SK-N-SH (cell line): ENCODE measurements around the gene CAPN9. TPM values are rescaled to one million over a fixed set of nuclear protein-coding genes. Genes with fewer than 3 reads are reported as not detected.

ENCODE experiments used
- CTCF ChIA-PET: fragments of 300-600, 350-600 bp; formaldehyde crosslinking; extraction: SDS; loops from one replicate; lab custom pipeline; 2021; lab: Yijun Ruan, JAX
- POLR2A ChIA-PET: fragments of 350-600 bp; sonication (Branson Sonifier 250); formaldehyde crosslinking; extraction: SDS; loops from one replicate; lab custom pipeline; 2020; ENCODE audit warnings: antibody characterized with exemption, inconsistent platforms; lab: Yijun Ruan, JAX
- DNase-seq: peaks from one replicate; pipeline ENCODE4 v3.0.0; 2012
- H2AFZ ChIP-seq: fragments of 200-600 bp; sonication (generic); 2 replicates; pipeline ENCODE4 v1.8.1; 2016; ENCODE audit warnings: antibody characterized with exemption, mild to moderate bottlenecking, low read depth
- H3F3A ChIP-seq: fragments of 200-600 bp; sonication (generic); replicated peaks from 2 replicates; pipeline ENCODE3; 2016; ENCODE audit warnings: antibody characterized with exemption, mild to moderate bottlenecking; ENCODE audit not compliant: insufficient read depth
- H3K27ac ChIP-seq, 2 experiments: fragments of 200-500 bp in 1 of 2; fragments of 200-600 bp in 1 of 2; sonication (Bioruptor generic) in 1 of 2; sonication (generic), shearing (Covaris generic) in 1 of 2; 2 replicates each; pipeline versions ENCODE4 v1.5.1 to v1.6.1; 2014 to 2016; ENCODE audit warnings: low read depth in 2 of 2, inconsistent platforms in 1 of 2, low read length in 1 of 2, mild to moderate bottlenecking in 1 of 2, mixed read lengths in 1 of 2
- H3K27me3 ChIP-seq: fragments of 200-600 bp; sonication (generic), shearing (Covaris generic); 2 replicates; pipeline ENCODE4 v1.6.1; 2016; ENCODE audit warnings: mixed run types; ENCODE audit not compliant: insufficient read depth
- H3K36me3 ChIP-seq, 2 experiments: fragments of 200-500 bp in 1 of 2; fragments of 200-600 bp in 1 of 2; sonication (Bioruptor generic) in 1 of 2; sonication (generic) in 1 of 2; replicated peaks in 1 of 2; 2 replicates each; pipeline versions ENCODE3 to v1.5.1; 2014 to 2016; ENCODE audit warnings: low read length in 1 of 2, mild to moderate bottlenecking in 1 of 2; ENCODE audit not compliant: insufficient read depth in 2 of 2, control insufficient read depth in 1 of 2
- H3K4me1 ChIP-seq, 2 experiments: fragments of 200-500 bp in 1 of 2; fragments of 200-600 bp in 1 of 2; sonication (Bioruptor generic) in 1 of 2; sonication (generic), shearing (Covaris generic) in 1 of 2; 2 replicates each; pipeline versions ENCODE4 v1.5.1 to v1.6.1; 2014 to 2016; ENCODE audit warnings: low read depth in 1 of 2, low read length in 1 of 2, mixed run types in 1 of 2; ENCODE audit not compliant: insufficient read depth in 2 of 2, control insufficient read depth in 1 of 2
- H3K4me2 ChIP-seq: fragments of 200-600 bp; sonication (generic), shearing (Covaris generic); 2 replicates; pipeline ENCODE4 v1.6.1; 2017; ENCODE audit warnings: mixed run types
- H3K4me3 ChIP-seq, 2 experiments: fragments of 200-500 bp in 1 of 2; fragments of 200-600 bp in 1 of 2; sonication (Bioruptor generic) in 1 of 2; sonication (generic), shearing (Covaris generic) in 1 of 2; 2 replicates each; pipeline versions ENCODE4 v1.5.1 to v1.8.1; 2014 to 2016; ENCODE audit warnings: low read depth in 2 of 2, inconsistent platforms in 1 of 2, low read length in 1 of 2, mild to moderate bottlenecking in 1 of 2, mixed read lengths in 1 of 2, moderate library complexity in 1 of 2
- H3K79me2 ChIP-seq: fragments of 200-600 bp; sonication (generic); 2 replicates; pipeline ENCODE4 v1.8.1; 2017; ENCODE audit warnings: mild to moderate bottlenecking; ENCODE audit not compliant: insufficient read depth
- H3K9ac ChIP-seq: fragments of 200-600 bp; sonication (generic); 2 replicates; pipeline ENCODE4 v1.6.1; 2017; ENCODE audit warnings: mixed run types
- H3K9me2 ChIP-seq: fragments of 200-600 bp; sonication (generic); 2 replicates; pipeline ENCODE4 v1.6.1; 2017; ENCODE audit warnings: mixed run types
- H3K9me3 ChIP-seq: fragments of 200-600 bp; sonication (generic); 2 replicates; pipeline ENCODE4 v1.6.1; 2017; ENCODE audit warnings: mixed run types, mild to moderate bottlenecking, moderate library complexity
- H4K20me1 ChIP-seq: fragments of 200-600 bp; sonication (generic); 2 replicates; pipeline ENCODE4 v1.6.1; 2017; ENCODE audit warnings: mild to moderate bottlenecking, mixed run types; ENCODE audit not compliant: insufficient read depth
- EZH2phosphoT487 ChIP-seq: fragments of 200-600 bp; sonication (generic); IDR thresholded peaks from 2 replicates; pipeline ENCODE4 v1.6.1; 2017; ENCODE audit warnings: low read depth, mixed run types, mild to moderate bottlenecking, antibody characterized with exemption, moderate library complexity, borderline replicate concordance
- FOSL2 ChIP-seq: IDR thresholded peaks from 2 replicates; pipeline ENCODE4 v1.4.0; 2012; ENCODE audit warnings: low read depth, mild to moderate bottlenecking, moderate library complexity, borderline replicate concordance
- GABPA ChIP-seq: IDR thresholded peaks from 2 replicates; pipeline ENCODE4 v1.4.0; 2012; ENCODE audit warnings: low read depth, mild to moderate bottlenecking
- GATA2 ChIP-seq: sonication (generic); formaldehyde crosslinking; IDR thresholded peaks from 2 replicates; pipeline ENCODE4 v1.5.0; 2020; ENCODE audit warnings: mild to moderate bottlenecking, missing genetic modification reagents
- JUND ChIP-seq: IDR thresholded peaks from 2 replicates; pipeline ENCODE4 v1.4.0; 2012
- MXI1 ChIP-seq: IDR thresholded peaks from 2 replicates; pipeline ENCODE4 v1.6.1; 2012; ENCODE audit warnings: mild to moderate bottlenecking, low read depth, low read length, improper control_type of control experiment
- NRF1 ChIP-seq: IDR thresholded peaks from 2 replicates; pipeline ENCODE4 v1.6.1; 2012; ENCODE audit warnings: low read depth, mild to moderate bottlenecking, low read length
- RFX5 ChIP-seq: IDR thresholded peaks from 2 replicates; pipeline ENCODE4 v1.6.1; 2012; ENCODE audit warnings: mild to moderate bottlenecking, improper control_type of control experiment, low read length
- TEAD4 ChIP-seq: IDR thresholded peaks from 2 replicates; pipeline ENCODE4 v1.4.0; 2012; ENCODE audit warnings: mild to moderate bottlenecking, borderline replicate concordance; ENCODE audit not compliant: insufficient read depth
- YY1 ChIP-seq: IDR thresholded peaks from 2 replicates; pipeline ENCODE4 v1.4.0; 2012; ENCODE audit warnings: low read depth, mild to moderate bottlenecking
- WGBS: methylation state at CpG from one replicate; pipeline ENCODE4 v1.1.6; 2017; ENCODE audit warnings: low lambda C conversion rate; 5-methylcytosine and 5-hydroxymethylcytosine counted together
- polyA plus RNA-seq, 3 experiments: library from polyadenylated mRNA; depleted of rRNA; stranded (reverse); fragments of >200 nt; gene quantifications; 2 replicates each; pipeline ENCODE4 v1.2.3, GENCODE V29; 2012
- TF ChIP-seq, protein P1 (sequence below): IDR thresholded peaks from 2 replicates; pipeline ENCODE4 v1.4.0; 2012; ENCODE audit warnings: low read depth, borderline replicate concordance
- TF ChIP-seq, protein P2 (sequence below): fragments of 150-350 bp; IDR thresholded peaks from 2 replicates; pipeline ENCODE4 v1.6.1; 2017; ENCODE audit warnings: antibody characterized with exemption, low read length, low read depth, borderline replicate concordance
- TF ChIP-seq, protein P3 (sequence below): IDR thresholded peaks from 2 replicates; pipeline ENCODE4 v1.6.1; 2012; ENCODE audit warnings: mild to moderate bottlenecking, low read depth, low read length, moderate library complexity

The CAPN9 gene
- polyA plus RNA-seq, 1 of the 3 experiments (the other 2 are of a cell fraction), result not detected

DNA sequence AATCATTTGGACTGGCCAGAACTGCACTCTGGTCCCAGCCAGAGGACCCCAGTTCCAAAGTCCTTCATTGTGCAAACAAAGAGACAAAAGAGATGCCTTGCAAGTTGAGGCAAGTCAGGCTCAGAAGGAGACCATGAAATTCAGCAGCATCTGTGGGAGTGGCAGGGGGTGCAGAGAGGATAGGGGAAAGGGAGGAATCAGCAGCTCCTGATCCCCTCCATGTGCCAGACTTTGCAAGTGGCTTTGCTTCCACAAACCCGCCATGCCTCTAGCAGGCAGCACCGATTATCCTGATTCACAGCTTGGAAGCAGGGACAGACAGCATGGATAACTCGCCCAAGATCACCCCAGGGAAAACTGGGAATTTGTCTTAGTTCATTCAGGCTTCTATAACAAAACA lies 2.1 kb upstream of the CAPN9 start:
- H3K36me3 ChIP-seq, result no peaks in the 10 kb centered on the region
- ChIA-PET POLR2A (no interaction called here), CTCF (interaction anchor here (1.7 to 2.3 kb wide), 3 partner anchors 8 to 52 kb away, joined by 6 to 7 read pairs (median 6); no protein-coding TSS in a partner anchor)
- H3K27ac ChIP-seq, result no peak overlapping the region
- H3K27me3 ChIP-seq, result no peaks in the 10 kb centered on the region
- 49% methylated on average over 2 of the region's 3 CpGs for WGBS
- no peaks in the 10 kb centered on the region for H3F3A ChIP-seq
- no peaks in the 10 kb centered on the region for H3K9me3 ChIP-seq
- H3K4me2 ChIP-seq, result no peak overlapping the region
- peaks cover 0 to 14% of the 10 kb centered on the region in 2 experiments; a peak in 1 of 4 replicates for H3K4me1 ChIP-seq
- H3K9ac ChIP-seq, result no peak overlapping the region
- no peak for DNase-seq
- H3K79me2 ChIP-seq, result no peaks in the 10 kb centered on the region
- no peak overlapping the region for H3K4me3 ChIP-seq
- H4K20me1 ChIP-seq, result no peaks in the 10 kb centered on the region
- TF ChIP-seq, protein P1, sequence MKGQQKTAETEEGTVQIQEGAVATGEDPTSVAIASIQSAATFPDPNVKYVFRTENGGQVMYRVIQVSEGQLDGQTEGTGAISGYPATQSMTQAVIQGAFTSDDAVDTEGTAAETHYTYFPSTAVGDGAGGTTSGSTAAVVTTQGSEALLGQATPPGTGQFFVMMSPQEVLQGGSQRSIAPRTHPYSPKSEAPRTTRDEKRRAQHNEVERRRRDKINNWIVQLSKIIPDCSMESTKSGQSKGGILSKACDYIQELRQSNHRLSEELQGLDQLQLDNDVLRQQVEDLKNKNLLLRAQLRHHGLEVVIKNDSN, result no peak
- TF ChIP-seq FOSL2, result no peak
- H2AFZ ChIP-seq, result no peak overlapping the region
- no peaks in the 10 kb centered on the region for H3K9me2 ChIP-seq

DNA sequence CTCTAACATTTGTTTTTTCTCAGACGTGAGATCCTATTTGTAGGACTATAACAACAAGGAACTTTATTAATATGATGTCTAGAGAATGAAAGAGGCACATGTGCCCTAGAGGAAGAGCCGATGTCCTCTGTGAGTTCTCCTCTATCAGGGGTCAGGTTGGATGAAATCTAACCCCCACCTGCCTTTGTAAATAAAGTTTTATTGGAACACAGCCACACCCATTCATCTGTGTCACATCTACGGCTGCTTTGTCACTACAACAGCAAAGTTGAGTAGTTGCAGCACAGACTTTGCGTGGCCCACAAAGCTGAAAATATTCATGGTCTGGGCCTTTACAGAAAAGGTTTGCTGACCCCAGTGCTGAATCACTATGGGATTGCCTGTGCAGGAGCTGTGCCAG lies 571 bp upstream of the CAPN9 start:
- Histone ChIP-seq H3K9ac (no peak overlapping the region), H3K9me2 (no peaks in the 10 kb centered on the region), H3K4me1 (peaks cover 0 to 14% of the 10 kb centered on the region in 2 experiments; a peak in 1 of 4 replicates), H2AFZ (no peak overlapping the region), H3K4me2 (no peak overlapping the region), H3K27ac (no peak overlapping the region), H3K27me3 (no peaks in the 10 kb centered on the region), H3K9me3 (no peaks in the 10 kb centered on the region), H4K20me1 (no peaks in the 10 kb centered on the region), H3K4me3 (no peak overlapping the region), H3K79me2 (no peaks in the 10 kb centered on the region), H3F3A (no peaks in the 10 kb centered on the region), H3K36me3 (no peaks in the 10 kb centered on the region)
- no peak for TF ChIP-seq RFX5
- TF ChIP-seq NRF1, result no peak
- TF ChIP-seq GABPA, result no peak
- DNase-seq, result no peak
- 74% methylated on average over 4 of the region's 4 CpGs for WGBS
- ChIA-PET CTCF (no interaction called here), POLR2A (no interaction called here)

DNA sequence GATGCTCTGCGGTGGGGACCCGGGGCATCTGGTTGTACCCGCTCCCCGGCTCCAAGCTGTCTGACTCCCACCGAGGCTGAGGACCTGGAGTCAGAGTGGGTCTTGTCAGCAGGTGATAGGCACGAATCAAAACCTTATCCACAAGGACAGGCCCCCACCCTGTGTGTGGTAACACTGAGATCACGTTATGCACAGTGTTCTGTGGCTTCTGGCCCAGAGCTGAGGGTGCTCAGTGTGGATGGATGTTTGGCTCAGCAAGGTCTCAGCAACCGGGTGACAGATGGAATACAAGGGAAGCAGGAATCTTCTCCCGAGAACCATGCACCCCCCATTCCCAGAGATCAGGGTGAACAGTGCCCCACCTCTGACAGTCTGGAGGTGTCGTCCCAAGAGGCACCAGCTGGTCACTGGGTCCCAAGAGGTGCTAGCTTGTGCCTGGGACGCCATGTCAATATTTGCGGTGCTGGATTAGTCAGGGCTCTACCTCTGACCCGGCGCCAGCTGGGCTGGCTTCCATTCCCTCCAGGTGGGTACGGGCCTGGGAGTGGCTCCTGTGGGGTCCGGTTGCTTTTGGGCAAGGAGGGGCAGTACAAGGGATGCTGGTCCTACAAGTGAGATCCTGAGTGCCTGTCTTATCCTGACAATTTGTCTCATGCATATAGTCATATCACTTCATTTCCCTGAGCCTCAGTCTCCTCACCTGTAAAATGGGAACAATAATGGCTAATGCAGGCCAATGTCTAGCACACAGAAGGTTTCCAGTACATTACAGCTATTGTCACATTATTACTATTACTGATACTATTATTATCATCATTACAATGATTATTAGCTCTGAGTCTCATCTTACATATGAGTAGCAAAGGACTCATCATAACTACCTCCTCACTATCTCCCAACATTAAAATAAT lies 957 bp downstream of the CAPN9 start:
- Histone ChIP-seq H3K9me2 (no peaks in the 10 kb centered on the region), H3K27me3 (no peaks in the 10 kb centered on the region), H3K36me3 (no peaks in the 10 kb centered on the region), H3K27ac (no peak overlapping the region), H3K4me3 (no peak overlapping the region), H3K4me2 (no peak overlapping the region), H3K9ac (no peak overlapping the region), H2AFZ (no peak overlapping the region), H3K9me3 (no peaks in the 10 kb centered on the region), H4K20me1 (no peaks in the 10 kb centered on the region), H3K4me1 (peaks cover 0 to 21% of the 10 kb centered on the region in 2 experiments; a peak in 1 of 4 replicates), H3K79me2 (no peaks in the 10 kb centered on the region), H3F3A (no peaks in the 10 kb centered on the region)
- TF ChIP-seq GATA2 (no peak), FOSL2 (no peak), MXI1 (no peak), JUND (no peak), EZH2phosphoT487 (no peak), TEAD4 (no peak), YY1 (no peak)
- TF ChIP-seq, protein P2, sequence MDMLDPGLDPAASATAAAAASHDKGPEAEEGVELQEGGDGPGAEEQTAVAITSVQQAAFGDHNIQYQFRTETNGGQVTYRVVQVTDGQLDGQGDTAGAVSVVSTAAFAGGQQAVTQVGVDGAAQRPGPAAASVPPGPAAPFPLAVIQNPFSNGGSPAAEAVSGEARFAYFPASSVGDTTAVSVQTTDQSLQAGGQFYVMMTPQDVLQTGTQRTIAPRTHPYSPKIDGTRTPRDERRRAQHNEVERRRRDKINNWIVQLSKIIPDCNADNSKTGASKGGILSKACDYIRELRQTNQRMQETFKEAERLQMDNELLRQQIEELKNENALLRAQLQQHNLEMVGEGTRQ, result no peak
- TF ChIP-seq, protein P3, sequence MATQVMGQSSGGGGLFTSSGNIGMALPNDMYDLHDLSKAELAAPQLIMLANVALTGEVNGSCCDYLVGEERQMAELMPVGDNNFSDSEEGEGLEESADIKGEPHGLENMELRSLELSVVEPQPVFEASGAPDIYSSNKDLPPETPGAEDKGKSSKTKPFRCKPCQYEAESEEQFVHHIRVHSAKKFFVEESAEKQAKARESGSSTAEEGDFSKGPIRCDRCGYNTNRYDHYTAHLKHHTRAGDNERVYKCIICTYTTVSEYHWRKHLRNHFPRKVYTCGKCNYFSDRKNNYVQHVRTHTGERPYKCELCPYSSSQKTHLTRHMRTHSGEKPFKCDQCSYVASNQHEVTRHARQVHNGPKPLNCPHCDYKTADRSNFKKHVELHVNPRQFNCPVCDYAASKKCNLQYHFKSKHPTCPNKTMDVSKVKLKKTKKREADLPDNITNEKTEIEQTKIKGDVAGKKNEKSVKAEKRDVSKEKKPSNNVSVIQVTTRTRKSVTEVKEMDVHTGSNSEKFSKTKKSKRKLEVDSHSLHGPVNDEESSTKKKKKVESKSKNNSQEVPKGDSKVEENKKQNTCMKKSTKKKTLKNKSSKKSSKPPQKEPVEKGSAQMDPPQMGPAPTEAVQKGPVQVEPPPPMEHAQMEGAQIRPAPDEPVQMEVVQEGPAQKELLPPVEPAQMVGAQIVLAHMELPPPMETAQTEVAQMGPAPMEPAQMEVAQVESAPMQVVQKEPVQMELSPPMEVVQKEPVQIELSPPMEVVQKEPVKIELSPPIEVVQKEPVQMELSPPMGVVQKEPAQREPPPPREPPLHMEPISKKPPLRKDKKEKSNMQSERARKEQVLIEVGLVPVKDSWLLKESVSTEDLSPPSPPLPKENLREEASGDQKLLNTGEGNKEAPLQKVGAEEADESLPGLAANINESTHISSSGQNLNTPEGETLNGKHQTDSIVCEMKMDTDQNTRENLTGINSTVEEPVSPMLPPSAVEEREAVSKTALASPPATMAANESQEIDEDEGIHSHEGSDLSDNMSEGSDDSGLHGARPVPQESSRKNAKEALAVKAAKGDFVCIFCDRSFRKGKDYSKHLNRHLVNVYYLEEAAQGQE, result no peak
- ChIA-PET CTCF (interaction anchor here (0.8 to 1.1 kb wide), 3 partner anchors 18 to 106 kb away, joined by 3 read pairs; partner anchors contain the start of gene COG2), POLR2A (no interaction called here)
- 79% methylated on average over 8 of the region's 16 CpGs for WGBS
- no peak for DNase-seq
